Loucy (cell line): Measurements from ENCODE around the gene DENND4C.
"Not testable (repeated sequence)": the region's sequence is repeated elsewhere in the genome, so short reads cannot be mapped to it uniquely, and the experiment has no call there.

Experiments used
- H2AFZ ChIP-seq: fragments of 200-600 bp; sonication (generic); 2 replicates; pipeline ENCODE4 v1.6.0; 2016; ENCODE audit warnings: antibody characterized with exemption, mild to moderate bottlenecking, low read length, moderate library complexity
- H3F3A ChIP-seq: fragments of 200-600 bp; 2 replicates; pipeline ENCODE4 v1.6.0; 2016; ENCODE audit warnings: antibody characterized with exemption, low read depth, mild to moderate bottlenecking
- H3K27me3 ChIP-seq: fragments of 200-600 bp; sonication (generic); 2 replicates; pipeline ENCODE4 v1.6.1; 2014; ENCODE audit warnings: low read length, mild to moderate bottlenecking; ENCODE audit not compliant: insufficient read depth, poor library complexity, severe bottlenecking
- H3K36me3 ChIP-seq: fragments of 200-600 bp; sonication (generic); 2 replicates; pipeline ENCODE4 v1.6.1; 2016; ENCODE audit warnings: low read length; ENCODE audit not compliant: insufficient read depth
- H3K4me1 ChIP-seq: fragments of 200-600 bp; sonication (generic); 2 replicates; pipeline ENCODE4 v1.5.1; 2014; ENCODE audit warnings: low read length, mild to moderate bottlenecking; ENCODE audit not compliant: insufficient read depth, poor library complexity, severe bottlenecking
- H3K4me2 ChIP-seq: fragments of 200-600 bp; sonication (generic); 2 replicates; pipeline ENCODE4 v1.6.0; 2014; ENCODE audit warnings: antibody characterized with exemption, low read length, low read depth, mild to moderate bottlenecking; ENCODE audit not compliant: poor library complexity, severe bottlenecking
- H3K4me3 ChIP-seq: fragments of 200-600 bp; sonication (generic); 2 replicates; pipeline ENCODE4 v1.5.1; 2014; ENCODE audit warnings: low read length, mild to moderate bottlenecking, mixed read lengths; ENCODE audit not compliant: poor library complexity, severe bottlenecking
- H3K79me2 ChIP-seq: fragments of 200-600 bp; sonication (generic); 2 replicates; pipeline ENCODE4 v1.6.1; 2014; ENCODE audit warnings: low read length; ENCODE audit not compliant: insufficient read depth
- H3K9ac ChIP-seq: fragments of 200-600 bp; sonication (generic); 2 replicates; pipeline ENCODE4 v1.6.0; 2014; ENCODE audit warnings: mild to moderate bottlenecking, low read depth, low read length, moderate library complexity; ENCODE audit not compliant: poor library complexity, severe bottlenecking
- H3K9me2 ChIP-seq: fragments of 200-600 bp; sonication (generic); replicated peaks from 2 replicates; pipeline ENCODE4 v1.6.1; 2016; ENCODE audit warnings: low read depth, low read length, mixed read lengths
- H3K9me3 ChIP-seq: fragments of 200-600 bp; sonication (generic); 2 replicates; pipeline ENCODE4 v1.6.1; 2014; ENCODE audit warnings: mild to moderate bottlenecking, antibody characterized with exemption, low read length, low read depth; ENCODE audit not compliant: insufficient read depth
- H4K20me1 ChIP-seq: fragments of 200-600 bp; sonication (generic); 2 replicates; pipeline ENCODE4 v1.6.0; 2014; ENCODE audit warnings: antibody characterized with exemption, low read length, mild to moderate bottlenecking; ENCODE audit not compliant: insufficient read depth, poor library complexity, severe bottlenecking
- EZH2phosphoT487 ChIP-seq: fragments of 200-600 bp; IDR thresholded peaks from 2 replicates; pipeline ENCODE4 v1.6.1; 2018; ENCODE audit warnings: antibody characterized with exemption, mild to moderate bottlenecking, moderate library complexity, borderline replicate concordance
- TF ChIP-seq, protein P1 (sequence below): fragments of 200-600 bp; sonication (generic); conservative IDR thresholded peaks from 2 replicates; pipeline ENCODE4 v1.5.1; 2014; ENCODE audit warnings: mild to moderate bottlenecking, antibody characterized with exemption, low read length

The DENND4C gene

DNA sequence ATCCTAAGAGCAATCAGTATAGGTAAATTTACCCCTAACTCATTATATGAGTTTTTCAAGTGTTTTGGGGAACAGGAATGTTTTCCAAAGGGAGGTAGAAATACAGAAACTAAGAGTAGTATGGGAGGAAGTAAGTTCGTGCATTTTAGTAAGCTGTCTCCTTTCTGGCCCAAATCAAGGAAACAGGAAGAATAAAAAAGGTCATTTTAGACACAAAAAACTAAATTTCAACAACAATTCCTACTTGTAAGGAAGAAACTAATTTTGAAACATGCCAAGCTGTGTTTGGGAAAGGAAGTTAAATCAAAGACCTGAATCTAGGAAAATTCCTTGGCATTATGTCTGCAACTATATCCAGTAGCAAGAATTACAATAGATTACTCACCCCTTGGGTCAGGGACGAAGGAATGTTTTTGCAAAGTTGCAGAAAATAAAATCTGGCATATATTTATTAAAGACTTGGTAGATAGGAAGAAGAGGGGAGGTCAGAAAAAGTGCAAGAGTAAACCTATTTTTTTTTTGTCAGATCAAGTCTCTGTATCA, 156.1 kb downstream of the DENND4C start:
- no peaks in the 10 kb centered on the region for H3K27me3 ChIP-seq
- no peak overlapping the region for H3K4me3 ChIP-seq
- H4K20me1 ChIP-seq = no peaks in the 10 kb centered on the region
- TF ChIP-seq, protein P1, sequence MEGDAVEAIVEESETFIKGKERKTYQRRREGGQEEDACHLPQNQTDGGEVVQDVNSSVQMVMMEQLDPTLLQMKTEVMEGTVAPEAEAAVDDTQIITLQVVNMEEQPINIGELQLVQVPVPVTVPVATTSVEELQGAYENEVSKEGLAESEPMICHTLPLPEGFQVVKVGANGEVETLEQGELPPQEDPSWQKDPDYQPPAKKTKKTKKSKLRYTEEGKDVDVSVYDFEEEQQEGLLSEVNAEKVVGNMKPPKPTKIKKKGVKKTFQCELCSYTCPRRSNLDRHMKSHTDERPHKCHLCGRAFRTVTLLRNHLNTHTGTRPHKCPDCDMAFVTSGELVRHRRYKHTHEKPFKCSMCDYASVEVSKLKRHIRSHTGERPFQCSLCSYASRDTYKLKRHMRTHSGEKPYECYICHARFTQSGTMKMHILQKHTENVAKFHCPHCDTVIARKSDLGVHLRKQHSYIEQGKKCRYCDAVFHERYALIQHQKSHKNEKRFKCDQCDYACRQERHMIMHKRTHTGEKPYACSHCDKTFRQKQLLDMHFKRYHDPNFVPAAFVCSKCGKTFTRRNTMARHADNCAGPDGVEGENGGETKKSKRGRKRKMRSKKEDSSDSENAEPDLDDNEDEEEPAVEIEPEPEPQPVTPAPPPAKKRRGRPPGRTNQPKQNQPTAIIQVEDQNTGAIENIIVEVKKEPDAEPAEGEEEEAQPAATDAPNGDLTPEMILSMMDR = no peak
- TF ChIP-seq EZH2phosphoT487 = no peak
- no peaks in the 10 kb centered on the region for H3K79me2 ChIP-seq
- H3K9ac ChIP-seq = no peak overlapping the region
- H3K4me2 ChIP-seq = no peak overlapping the region
- no peaks in the 10 kb centered on the region for H3K9me2 ChIP-seq
- H3K9me3 ChIP-seq = no peaks in the 10 kb centered on the region
- peak overlapping the region; percentile 35; the same call in 1 of the 2 replicates for H2AFZ ChIP-seq
- no peaks in the 10 kb centered on the region for H3K36me3 ChIP-seq
- H3F3A ChIP-seq = no peaks in the 10 kb centered on the region
- no peaks in the 10 kb centered on the region for H3K4me1 ChIP-seq

DNA sequence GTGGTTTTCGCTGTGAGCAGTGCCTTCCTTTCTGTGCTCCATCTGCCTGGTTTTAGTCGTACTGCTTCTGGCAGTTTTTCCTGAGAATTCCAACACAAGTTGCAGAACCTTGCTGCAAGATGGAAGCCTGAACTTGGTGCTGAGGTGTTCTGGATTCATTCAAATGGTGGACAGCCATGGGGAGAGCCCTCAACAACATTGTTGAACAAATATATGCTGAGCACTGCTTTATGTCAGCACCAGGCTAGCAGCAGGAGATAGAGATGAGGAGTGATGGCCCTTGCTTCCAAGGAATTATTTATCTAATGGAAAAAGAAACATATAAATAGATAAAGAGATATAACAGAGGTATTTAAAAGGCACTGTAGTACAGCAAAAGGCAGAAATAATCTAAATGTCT, 156.8 kb downstream of the DENND4C start:
- H3K9me2 ChIP-seq = no peaks in the 10 kb centered on the region
- H4K20me1 ChIP-seq = no peaks in the 10 kb centered on the region
- no peaks in the 10 kb centered on the region for H3K27me3 ChIP-seq
- H3K9me3 ChIP-seq = no peaks in the 10 kb centered on the region
- H3K9ac ChIP-seq = no peak overlapping the region
- H2AFZ ChIP-seq = no peak overlapping the region
- H3K79me2 ChIP-seq = no peaks in the 10 kb centered on the region
- no peaks in the 10 kb centered on the region for H3K36me3 ChIP-seq
- TF ChIP-seq, protein P1 = no peak
- H3F3A ChIP-seq = no peaks in the 10 kb centered on the region
- no peak overlapping the region for H3K4me3 ChIP-seq
- no peaks in the 10 kb centered on the region for H3K4me1 ChIP-seq
- no peak overlapping the region for H3K4me2 ChIP-seq

DNA sequence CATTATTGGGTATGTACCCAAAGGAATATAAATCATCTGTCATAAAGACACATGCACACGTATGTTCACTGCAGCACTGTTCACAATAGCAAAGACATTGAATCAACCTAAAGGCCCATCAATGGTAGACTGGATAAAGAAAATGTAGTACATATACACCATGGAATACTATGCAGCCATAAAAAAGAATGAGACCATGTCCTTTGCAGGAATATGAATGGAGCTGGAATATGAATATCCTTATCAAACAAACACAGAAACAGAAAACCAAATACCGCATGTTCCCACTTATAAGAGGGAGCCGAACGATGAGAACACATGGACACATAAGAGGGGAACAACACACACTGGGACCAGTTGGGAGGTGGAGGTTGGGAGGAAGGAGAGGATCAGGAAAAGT, 159.0 kb downstream of the DENND4C start:
- H3K9ac ChIP-seq, H3K36me3 ChIP-seq, H3K79me2 ChIP-seq, H3K4me3 ChIP-seq, H3K27me3 ChIP-seq, H4K20me1 ChIP-seq, H3K9me3 ChIP-seq, H2AFZ ChIP-seq, H3K9me2 ChIP-seq, H3K4me1 ChIP-seq, H3K4me2 ChIP-seq, H3F3A ChIP-seq: not testable (repeated sequence)

DNA sequence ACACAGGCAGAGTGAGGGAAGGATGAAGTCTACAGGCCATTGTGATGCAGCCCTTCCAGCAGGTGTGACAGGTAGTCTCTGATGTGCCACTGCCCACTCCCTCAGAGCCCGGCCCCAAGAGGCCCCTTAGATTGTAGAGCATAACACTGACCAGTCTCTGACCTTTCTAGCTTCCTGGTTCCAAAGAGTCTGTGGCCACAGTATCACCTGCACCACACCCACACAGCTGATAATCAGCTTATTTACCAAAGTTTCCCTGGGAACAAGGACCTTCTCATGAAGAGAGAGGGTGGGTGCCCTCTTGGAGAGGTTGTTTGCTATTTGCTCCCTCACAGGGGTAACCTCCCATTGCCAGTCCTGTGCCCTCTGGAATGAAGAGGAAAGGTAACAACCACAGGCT, 167.4 kb downstream of the DENND4C start:
- H3K27me3 ChIP-seq = no peaks in the 10 kb centered on the region
- no peaks in the 10 kb centered on the region for H3K9me2 ChIP-seq
- TF ChIP-seq EZH2phosphoT487 = no peak
- TF ChIP-seq, protein P1 = no peak
- H3K4me3 ChIP-seq = no peak overlapping the region
- H3F3A ChIP-seq = no peaks in the 10 kb centered on the region
- no peaks in the 10 kb centered on the region for H3K36me3 ChIP-seq
- no peaks in the 10 kb centered on the region for H3K79me2 ChIP-seq
- H2AFZ ChIP-seq = no peak overlapping the region
- no peak overlapping the region for H3K4me2 ChIP-seq
- no peaks in the 10 kb centered on the region; the same call in 1 of the 2 replicates for H3K9me3 ChIP-seq
- no peak overlapping the region for H3K9ac ChIP-seq
- no peaks in the 10 kb centered on the region for H3K4me1 ChIP-seq
- no peaks in the 10 kb centered on the region for H4K20me1 ChIP-seq

GRCh38 chr9:19403231-19403630, 172.7 kb downstream of the DENND4C start:
- not testable (repeated sequence) for H4K20me1 ChIP-seq, H3K4me1 ChIP-seq, H3K79me2 ChIP-seq, H3K36me3 ChIP-seq, H2AFZ ChIP-seq, H3K4me3 ChIP-seq, H3F3A ChIP-seq, H3K27me3 ChIP-seq, H3K9ac ChIP-seq, H3K9me3 ChIP-seq, H3K9me2 ChIP-seq, H3K4me2 ChIP-seq
